Kidney (tissue), 14 donors: Measurements from ENCODE around the gene TEAD1. TPM values are rescaled to one million over a fixed set of nuclear protein-coding genes. Genes with fewer than 3 reads are reported as not detected.
A peak's percentile ranks its signal among the peaks of the same experiment; 100 is the strongest.

ENCODE experiments used
- DNase-seq, 5 donors: peaks; one replicate each; pipeline ENCODE4 v3.0.0-alpha.2; 2013 to 2020
- FAIRE-seq: peaks from 2 replicates; lab custom pipeline; 2012; peaks lifted over from hg19 to GRCh38; lab: Jason Lieb, UNC
- H3K27ac ChIP-seq, 2 donors: one replicate each; pipeline ENCODE4 v1.7.0; 2013; ENCODE audit warnings: low read depth in 2 of 2, low read length in 2 of 2, inconsistent platforms in 1 of 2
- H3K27me3 ChIP-seq: one replicate; pipeline ENCODE4 v1.7.1; 2013; ENCODE audit warnings: low read length, inconsistent platforms; ENCODE audit not compliant: control insufficient read depth, insufficient read depth
- H3K36me3 ChIP-seq, 3 donors: one replicate each; pipeline versions ENCODE4 v1.7.0 to v1.7.1; 2013; ENCODE audit warnings: low read length in 3 of 3, control low read depth in 1 of 3, inconsistent platforms in 1 of 3; ENCODE audit not compliant: insufficient read depth in 3 of 3, control insufficient read depth in 2 of 3
- H3K4me1 ChIP-seq, 3 donors: one replicate each; pipeline versions ENCODE4 v1.7.0 to v1.7.1; 2013; ENCODE audit warnings: low read length in 3 of 3, inconsistent platforms in 1 of 3, low read depth in 1 of 3; ENCODE audit not compliant: control insufficient read depth in 2 of 3, insufficient read depth in 2 of 3
- H3K4me3 ChIP-seq, 3 donors: one replicate each; pipeline versions ENCODE4 v1.7.0 to v1.8.1; 2013; ENCODE audit warnings: low read length in 3 of 3, control low read depth in 1 of 3, inconsistent platforms in 1 of 3
- H3K9ac ChIP-seq, 3 donors: one replicate each; pipeline versions ENCODE4 v1.7.0 to v1.7.1; 2013; ENCODE audit warnings: low read length in 3 of 3, control low read depth in 1 of 3, inconsistent platforms in 1 of 3
- H3K9me3 ChIP-seq, 3 donors: one replicate each; pipeline versions ENCODE4 v1.7.0 to v1.7.1; 2013; ENCODE audit warnings: low read length in 3 of 3, control low read depth in 1 of 3, inconsistent platforms in 1 of 3; ENCODE audit not compliant: control insufficient read depth in 2 of 3, insufficient read depth in 1 of 3
- CTCF ChIP-seq: IDR thresholded peaks from 3 replicates; pipeline ENCODE4 v1.5.1; 2012; ENCODE audit warnings: mild to moderate bottlenecking, moderate library complexity, borderline replicate concordance; ENCODE audit not compliant: insufficient read depth; ENCODE audit errors: extremely low read depth
- intact Hi-C: fragments of 100-400 bp; cut with DNase I; formaldehyde crosslinking; loops from one replicate; pipeline ENCODE4 v1.11.1; 2022
- polyA plus RNA-seq: library from polyadenylated mRNA; stranded (reverse); fragments of 350-450 nt; fragmentation: Illumina TruSeq; extraction: RNeasy Lipid Tissue Mini Kit (QIAGEN cat#74804); gene quantifications from one replicate; pipeline ENCODE4 v1.2.3, GENCODE V29; 2014; ENCODE audit warnings: low read depth, low replicate concordance; ENCODE audit not compliant: insufficient read depth
- total RNA-seq: library from RNA; stranded (reverse); fragmentation: NEBNext Ultra II Directional; extraction: Animal tissue kit (Norgen Biotek cat#: 25700); gene quantifications from one replicate; pipeline ENCODE4 v1.2.1, GENCODE V29; 2021
- donor health status: control.
- donor health status: control.
- donor health status: control.
- donor health status: control.
- donor health status: control.
- donor health status: DM: yes; HTN: yes; CAD: no.
- donor health status: Normal renal cell carcinoma (clear cell type).

TEAD1 gene
- total and polyA plus RNA-seq, 2 donors from 2014 or later, result 7.6 to 77.2 TPM

GRCh38 chr11:12812849-12813248, 138.6 kb downstream of the TEAD1 start:
- TF ChIP-seq CTCF, result no peak
- H3K9me3 ChIP-seq, result no peaks in the 10 kb centered on the region
- no peaks in the 10 kb centered on the region for H3K36me3 ChIP-seq
- no peak overlapping the region for H3K9ac ChIP-seq
- intact Hi-C loops, result no loop called here
- no peak for FAIRE-seq
- H3K27ac ChIP-seq, result no peak overlapping the region
- no peak overlapping the region for H3K4me3 ChIP-seq
- DNase-seq, result no peak
- peaks cover 0 to 18% (median 7%) of the 10 kb centered on the region in 3 donors for H3K4me1 ChIP-seq
- H3K27me3 ChIP-seq, result no peaks in the 10 kb centered on the region

- intact Hi-C loops, result no loop called here
- peak in 3 of 5 donors; percentile 41 to 85 (median 73) for DNase-seq
- no peaks in the 10 kb centered on the region for H3K36me3 ChIP-seq
- peak overlapping the region in 1 of 3 donors; percentile 7 for H3K9ac ChIP-seq
- H3K4me3 ChIP-seq, result no peak overlapping the region
- peaks cover 0 to 18% (median 7%) of the 10 kb centered on the region in 3 donors for H3K4me1 ChIP-seq
- no peaks in the 10 kb centered on the region for H3K9me3 ChIP-seq
- TF ChIP-seq CTCF, result no peak
- FAIRE-seq, result no peak
- H3K27ac ChIP-seq, result peak overlapping the region in 1 of 2 donors; percentile 4
- no peaks in the 10 kb centered on the region for H3K27me3 ChIP-seq
Measured at GRCh38 chr11:12813371-12814225, 139.4 kb downstream of the TEAD1 start.

- FAIRE-seq (no peak), DNase-seq (peak in 1 of 5 donors; percentile 75)
- Histone ChIP-seq H3K36me3 (no peaks in the 10 kb centered on the region), H3K27me3 (no peaks in the 10 kb centered on the region), H3K9me3 (no peaks in the 10 kb centered on the region), H3K9ac (no peak overlapping the region), H3K27ac (peak overlapping the region; percentile 5 to 40), H3K4me3 (peak overlapping the region in 2 of 3 donors; percentile 10 to 11), H3K4me1 (peaks cover 0 to 17% (median 7%) of the 10 kb centered on the region in 3 donors)
- TF ChIP-seq CTCF, result no peak
- intact Hi-C loops, result no loop called here
Measured at GRCh38 chr11:12815129-12815480, 140.9 kb downstream of the TEAD1 start.
